DMS53 (cell line): ENCODE measurements around the gene NMUR1.

Experiments used
- DNase-seq: peaks from one replicate; lab custom pipeline; 2025; lab: John Stamatoyannopoulos, UW

Gene NMUR1

DNA sequence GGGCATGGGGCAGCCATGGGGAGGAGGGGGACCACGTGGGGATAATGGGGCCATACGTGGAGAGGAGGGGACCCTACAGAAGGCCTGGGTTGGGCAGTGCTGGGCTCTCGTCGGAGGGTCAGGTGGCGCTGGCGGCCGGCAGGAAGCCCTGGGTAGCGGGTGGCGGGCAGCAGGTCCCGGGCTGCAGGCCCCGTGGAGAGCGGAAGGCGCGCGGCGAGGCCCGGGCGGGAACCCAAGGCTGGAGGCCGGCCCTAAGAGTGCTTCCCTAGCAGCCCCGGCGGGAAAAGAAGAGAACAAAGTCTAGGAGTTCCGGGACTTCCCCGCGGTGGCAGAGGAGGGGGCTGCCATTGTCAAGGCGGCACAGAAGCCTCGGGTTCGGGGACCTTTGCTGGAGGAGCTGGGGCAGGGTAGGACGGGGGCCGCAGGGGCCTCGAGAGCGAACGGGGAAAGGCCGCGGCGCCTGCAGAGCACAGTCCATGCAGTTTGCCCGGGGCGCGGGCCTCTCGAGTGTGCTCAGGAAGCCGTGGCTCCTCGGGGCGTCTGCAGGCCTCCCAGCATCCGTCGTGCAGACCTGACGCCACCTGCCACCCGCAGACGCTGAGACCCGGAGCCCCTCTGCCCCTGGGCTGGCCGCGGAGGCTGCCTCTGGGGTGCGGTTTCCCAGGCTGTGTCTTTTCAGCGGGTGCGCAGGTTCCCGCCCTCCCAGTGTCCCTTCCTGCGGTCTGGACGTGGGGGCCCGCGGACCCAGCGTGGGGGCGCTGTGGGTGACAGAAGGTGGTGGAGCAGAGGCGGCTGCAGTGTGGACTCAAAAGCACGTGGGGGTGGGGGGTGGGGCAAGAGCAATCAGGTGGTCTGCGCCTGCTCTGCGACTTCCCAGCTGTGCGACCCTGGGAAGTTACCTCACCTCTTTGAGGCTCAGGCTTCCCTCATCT, 46.6 kb downstream of the NMUR1 start:
- DNase-seq = no peak

DNA sequence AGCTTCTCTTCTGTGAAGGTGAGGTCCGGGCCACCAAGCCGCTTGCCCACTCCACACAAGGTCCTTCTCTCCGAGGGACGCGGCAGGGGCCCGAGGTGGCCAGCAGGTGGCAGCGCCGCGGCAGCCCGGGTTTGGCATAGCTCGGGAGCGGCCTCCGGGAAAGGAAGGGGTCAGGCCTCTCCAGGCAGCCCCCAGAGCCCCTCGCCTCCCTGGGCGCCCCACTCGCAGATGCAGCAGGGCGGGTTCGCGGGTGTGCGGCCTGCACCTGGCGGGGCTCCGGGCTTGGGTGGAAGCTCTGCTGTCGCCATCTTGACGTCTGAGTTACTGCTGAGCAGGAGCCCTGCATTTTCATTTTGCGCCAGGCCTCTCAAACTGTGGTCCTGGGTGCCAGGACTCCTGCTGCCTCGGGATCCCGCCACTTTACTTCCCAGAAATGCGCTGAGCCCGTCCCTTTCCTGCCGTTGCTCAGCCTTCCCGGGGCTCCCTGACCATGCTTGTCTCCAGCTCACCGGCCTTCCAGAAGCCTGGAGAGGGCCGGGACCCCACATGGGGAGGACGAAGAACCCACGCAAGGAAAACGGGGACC, 47.3 kb downstream of the NMUR1 start:
- peak; percentile 85 for DNase-seq

DNA sequence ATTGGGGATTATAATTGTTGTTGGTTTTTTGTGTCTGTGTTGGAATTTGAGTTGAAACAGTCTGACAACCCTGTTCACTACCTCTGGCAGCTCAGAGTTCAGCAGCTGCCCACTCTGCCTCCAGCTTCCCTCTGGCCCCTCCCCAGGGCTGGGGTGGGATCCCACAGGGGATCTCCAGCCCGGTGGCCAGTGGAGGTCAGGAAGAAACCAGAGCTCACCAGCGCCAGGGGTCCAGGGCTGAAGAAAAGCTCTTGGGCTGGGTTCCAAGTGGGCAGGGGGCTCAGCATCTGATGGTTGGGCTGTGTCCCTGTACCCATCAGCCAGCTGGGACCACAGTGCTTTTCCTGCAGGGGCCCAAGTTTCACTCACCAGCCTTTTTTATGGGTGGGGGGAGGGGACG, 49.5 kb downstream of the NMUR1 start:
- DNase-seq = no peak

DNA sequence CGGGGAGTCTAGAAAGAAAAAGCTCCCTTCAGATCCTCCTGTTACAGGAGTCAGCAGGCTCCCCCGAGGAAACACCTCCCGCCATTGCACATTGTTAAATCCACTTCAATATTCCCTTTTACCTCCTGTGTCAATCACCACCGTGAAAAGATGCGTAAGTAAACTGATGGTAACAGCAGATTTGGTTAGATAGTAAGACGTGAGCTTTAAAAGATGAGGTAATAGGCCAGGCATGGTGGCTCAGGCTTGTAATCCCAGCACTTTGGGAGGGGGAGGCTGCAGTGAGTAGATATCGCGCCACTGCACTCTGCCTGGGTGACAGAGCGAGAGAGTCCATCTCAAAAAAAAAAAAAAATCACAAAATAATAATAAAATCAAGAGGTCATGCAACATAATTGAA, 50.8 kb downstream of the NMUR1 start:
- no peak for DNase-seq

DNA sequence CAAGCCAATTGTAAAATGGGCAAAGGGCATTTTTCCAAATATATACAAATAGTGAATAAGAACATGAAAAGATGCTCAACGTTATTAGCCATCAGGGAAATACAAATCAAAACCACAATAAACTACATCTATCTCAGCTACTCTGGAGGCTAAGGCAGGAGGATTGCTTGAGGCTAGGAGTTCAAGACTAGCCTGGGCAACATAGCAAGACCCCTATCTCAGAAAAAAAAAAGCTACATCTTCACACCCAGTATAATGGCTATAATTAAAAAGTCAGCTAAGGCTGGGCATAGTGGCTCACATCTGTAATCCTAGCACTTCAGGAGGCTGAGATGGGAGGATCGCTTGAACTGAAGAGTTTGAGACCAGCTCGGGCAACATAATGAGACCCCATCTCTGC, 53.3 kb downstream of the NMUR1 start:
- no peak for DNase-seq

DNA sequence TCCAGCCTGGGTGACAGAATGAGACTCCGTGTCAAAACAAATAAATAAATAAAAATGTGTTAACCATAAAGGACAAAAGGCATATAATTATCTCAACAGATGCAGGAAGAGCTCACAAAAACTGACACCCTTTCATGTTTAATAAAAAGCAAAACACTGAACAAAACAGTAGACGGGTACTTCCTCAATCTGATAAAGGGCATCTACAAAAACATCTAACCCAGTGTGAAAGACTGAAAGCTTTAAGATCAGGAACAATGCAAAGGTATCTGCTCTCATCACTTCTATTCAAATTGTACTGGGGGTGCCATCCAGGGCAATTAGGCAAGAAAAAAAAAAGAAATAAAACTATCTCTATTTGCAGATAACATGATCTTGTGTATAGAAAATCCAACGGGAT, 54.3 kb downstream of the NMUR1 start:
- no peak for DNase-seq
